ENCODE measurements around the gene TRMT112. TPM values are rescaled to one million over a fixed set of nuclear protein-coding genes. Genes with fewer than 3 reads are reported as not detected.
"Not testable (repeated sequence)": the region's sequence is repeated elsewhere in the genome, so short reads cannot be mapped to it uniquely, and the experiment has no call there.

TRMT112 gene
- total RNA-seq, 1 experiment from 2014 or later = 378 TPM

GRCh38 chr11:64331569-64332371 is 14.4 kb upstream of the TRMT112 start:
- peak; percentile 96 for DNase-seq (ENCODE audit: low read depth)

DNA sequence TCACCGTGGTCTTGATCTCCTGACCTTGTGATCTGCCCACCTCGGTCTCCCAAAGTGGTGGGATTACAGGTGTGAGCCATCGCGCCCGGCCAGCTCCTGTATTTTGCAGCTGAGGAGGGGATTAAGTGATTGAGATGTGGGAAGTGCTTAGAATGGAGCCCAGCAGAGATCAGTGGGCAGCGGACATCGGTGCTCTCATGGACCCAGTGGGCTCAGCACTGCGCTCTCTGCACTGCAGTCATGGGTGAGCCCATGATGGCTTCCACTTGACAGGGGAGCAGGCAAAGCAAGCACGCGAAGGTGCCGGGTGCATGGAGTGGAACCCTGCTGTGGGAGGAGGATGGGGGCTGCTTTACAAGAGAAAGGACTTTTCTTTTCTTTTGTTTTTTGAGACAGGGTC is 13.5 kb upstream of the TRMT112 start:
- no peak for DNase-seq (ENCODE audit: low read depth)

- no peak for DNase-seq (ENCODE audit: low read depth)
Observed at GRCh38 chr11:64327993-64328392, 10.6 kb upstream of the TRMT112 start.

DNA sequence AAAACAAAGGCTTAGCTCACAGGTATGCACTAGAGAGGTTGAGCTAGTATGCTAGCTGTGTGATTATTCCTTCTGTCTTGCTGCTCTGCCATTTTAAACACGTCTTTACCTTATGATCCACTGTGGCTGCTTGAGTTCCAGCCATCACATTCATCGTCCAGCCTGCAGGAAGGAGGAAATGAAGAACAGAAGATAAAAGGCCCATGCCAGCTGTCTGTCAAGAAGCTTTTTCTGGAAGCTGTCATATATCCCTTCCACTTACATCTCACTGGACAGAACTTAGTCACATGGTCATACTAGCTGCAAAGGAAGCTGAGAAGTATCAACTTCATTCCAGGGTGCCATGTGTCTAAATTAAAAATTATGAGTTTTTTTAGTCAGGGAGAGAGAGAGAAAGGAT is 10.0 kb upstream of the TRMT112 start:
- DNase-seq (ENCODE audit: low read depth) = no peak

DNA sequence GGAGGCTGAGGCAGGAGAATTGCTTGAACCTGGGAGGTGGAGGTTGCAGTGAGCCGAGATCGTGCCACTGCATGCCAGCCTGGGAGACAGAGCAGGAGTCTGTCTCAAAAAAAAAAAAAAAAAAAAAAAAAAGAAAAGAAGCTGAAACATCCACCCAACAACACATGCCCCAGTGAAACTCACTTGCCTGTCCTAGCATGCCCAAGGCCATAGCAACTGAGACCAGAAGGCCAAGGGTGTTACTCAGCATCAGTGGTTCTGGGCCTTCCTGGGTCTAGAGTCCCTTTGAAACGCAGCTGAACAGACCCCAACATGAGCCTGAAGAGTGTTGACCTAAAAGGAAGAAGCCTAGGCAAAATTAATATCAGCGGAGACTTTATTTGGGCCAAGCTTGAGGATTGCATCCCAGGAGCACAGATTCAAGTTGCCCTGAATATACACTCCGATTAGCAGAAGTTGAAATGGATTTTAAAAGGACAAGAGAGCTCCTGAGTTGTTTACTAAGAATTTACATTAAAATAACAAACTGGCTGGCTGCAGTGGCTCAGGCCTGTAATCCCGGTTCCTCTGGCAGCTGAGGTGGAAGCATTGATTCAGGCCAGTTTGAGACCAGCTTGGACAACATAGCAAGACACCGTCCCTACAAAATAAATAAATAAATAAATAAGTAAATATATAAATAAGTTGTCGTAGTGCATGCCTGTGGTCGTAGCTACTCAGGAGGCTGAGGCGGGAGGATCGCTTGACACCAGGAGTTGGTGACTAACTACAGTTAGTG is 7.5 kb upstream of the TRMT112 start:
- DNase-seq (ENCODE audit: low read depth) = no peak

GRCh38 chr11:64323984-64324383 is 6.6 kb upstream of the TRMT112 start:
- not testable (repeated sequence) for DNase-seq (ENCODE audit: low read depth)

DNA sequence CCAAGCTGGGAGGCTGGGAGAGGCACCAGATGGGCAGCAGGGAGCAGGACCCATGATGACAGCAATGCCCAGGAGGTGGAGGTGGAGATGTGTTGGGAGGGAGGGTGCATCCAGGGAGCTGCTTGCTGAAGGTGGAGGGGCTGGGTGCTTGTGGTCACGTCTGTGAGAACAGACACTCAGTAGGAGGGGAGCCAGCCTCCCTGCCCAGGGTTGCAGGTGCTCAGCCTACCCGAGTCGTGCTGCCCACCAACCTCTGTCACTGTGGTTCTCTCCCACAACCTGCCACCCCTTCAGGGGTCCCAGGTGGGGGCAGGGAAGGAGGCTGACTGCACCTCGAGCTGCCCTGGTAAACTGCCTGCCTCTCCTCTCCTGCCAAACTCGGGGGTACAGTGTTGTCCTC is 6.0 kb upstream of the TRMT112 start:
- DNase-seq (ENCODE audit: low read depth) = no peak

- no peak for DNase-seq (ENCODE audit: low read depth)
Observed at GRCh38 chr11:64322925-64323260, 5.5 kb upstream of the TRMT112 start.

GRCh38 chr11:64321533-64321932 is 4.2 kb upstream of the TRMT112 start:
- peak; percentile 78 for DNase-seq (ENCODE audit: low read depth)

- DNase-seq (ENCODE audit: low read depth) = no peak
Observed at GRCh38 chr11:64321026-64321425, 3.7 kb upstream of the TRMT112 start.

GRCh38 chr11:64320556-64320955 is 3.2 kb upstream of the TRMT112 start:
- no peak for DNase-seq (ENCODE audit: low read depth)

- DNase-seq (ENCODE audit: low read depth) = no peak
Observed at GRCh38 chr11:64318766-64319761, 1.7 kb upstream of the TRMT112 start.

- DNase-seq (ENCODE audit: low read depth) = peak; percentile 97
Observed at GRCh38 chr11:64317961-64318765, 804 bp upstream of the TRMT112 start, which contains the start of gene PRDX5. Gene PRDX5, plus strand, starts transcription at chr11:64318121. Its CDS starts 95 bp downstream, at chr11:64318216.

- peak; percentile 68 for DNase-seq (ENCODE audit: low read depth)
Observed at GRCh38 chr11:64316672-64317324, 561 bp downstream of the TRMT112 start.

DNA sequence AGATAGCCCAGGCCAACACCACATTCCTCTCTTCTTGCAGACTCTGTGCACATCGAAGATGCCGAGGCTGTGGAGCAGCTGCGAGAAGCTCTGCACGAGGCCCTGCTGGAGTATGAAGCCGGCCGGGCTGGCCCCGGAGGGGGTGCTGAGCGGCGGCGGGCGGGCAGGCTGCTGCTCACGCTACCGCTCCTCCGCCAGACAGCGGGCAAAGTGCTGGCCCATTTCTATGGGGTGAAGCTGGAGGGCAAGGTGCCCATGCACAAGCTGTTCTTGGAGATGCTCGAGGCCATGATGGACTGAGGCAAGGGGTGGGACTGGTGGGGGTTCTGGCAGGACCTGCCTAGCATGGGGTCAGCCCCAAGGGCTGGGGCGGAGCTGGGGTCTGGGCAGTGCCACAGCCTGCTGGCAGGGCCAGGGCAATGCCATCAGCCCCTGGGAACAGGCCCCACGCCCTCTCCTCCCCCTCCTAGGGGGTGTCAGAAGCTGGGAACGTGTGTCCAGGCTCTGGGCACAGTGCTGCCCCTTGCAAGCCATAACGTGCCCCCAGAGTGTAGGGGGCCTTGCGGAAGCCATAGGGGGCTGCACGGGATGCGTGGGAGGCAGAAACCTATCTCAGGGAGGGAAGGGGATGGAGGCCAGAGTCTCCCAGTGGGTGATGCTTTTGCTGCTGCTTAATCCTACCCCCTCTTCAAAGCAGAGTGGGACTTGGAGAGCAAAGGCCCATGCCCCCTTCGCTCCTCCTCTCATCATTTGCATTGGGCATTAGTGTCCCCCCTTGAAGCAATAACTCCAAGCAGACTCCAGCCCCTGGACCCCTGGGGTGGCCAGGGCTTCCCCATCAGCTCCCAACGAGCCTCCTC is 1.5 kb downstream of the TRMT112 start:
- DNase-seq (ENCODE audit: low read depth) = not testable (repeated sequence)

- DNase-seq (ENCODE audit: low read depth) = no peak
Observed at GRCh38 chr11:64314805-64315561, 2.4 kb downstream of the TRMT112 start.

DNA sequence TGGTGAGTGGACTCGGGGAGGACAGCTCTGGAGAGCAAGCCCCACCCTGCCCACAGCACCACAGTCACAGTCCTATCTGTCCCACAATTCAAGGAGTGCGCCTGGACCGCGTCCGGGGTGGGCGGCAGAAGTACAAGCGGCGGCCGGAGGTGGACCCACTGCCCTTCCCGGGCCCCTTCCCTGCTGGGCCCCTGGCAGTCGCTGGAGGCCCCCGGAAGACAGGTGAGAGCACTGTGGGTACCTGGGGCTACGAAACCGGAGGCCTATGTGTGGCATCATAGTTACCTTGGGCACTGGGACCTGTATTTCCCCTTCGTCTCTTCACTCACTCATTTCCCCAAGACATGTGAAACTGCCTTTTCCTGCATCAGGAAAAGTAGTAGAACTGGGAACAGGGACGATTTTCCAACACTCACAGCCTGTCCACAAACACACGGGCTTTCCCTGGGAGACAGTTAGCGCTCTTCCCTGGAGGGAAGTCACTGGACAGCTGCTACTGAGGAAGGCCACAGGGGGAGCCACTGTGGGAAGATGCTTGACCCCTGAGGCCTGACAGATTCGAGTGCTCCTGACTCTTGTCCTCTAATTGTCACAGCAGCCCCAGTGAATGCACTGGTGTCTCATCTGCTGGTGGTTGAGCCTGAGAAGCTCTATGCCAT is 3.1 kb downstream of the TRMT112 start:
- peak; percentile 27 for DNase-seq (ENCODE audit: low read depth)

GRCh38 chr11:64313491-64314145 is 3.7 kb downstream of the TRMT112 start:
- no peak for DNase-seq (ENCODE audit: low read depth)
